Common myeloid progenitor, CD34-positive (primary cell): ENCODE measurements around the gene PPP1R9B.

ENCODE experiments used
- CTCF ChIA-PET: fragments of 350-600 bp; sonication (Branson Sonifier 250); formaldehyde crosslinking; loops from one replicate; lab custom pipeline; 2021; ENCODE audit warnings: antibody characterized with exemption; lab: Charles Lee
- POLR2A ChIA-PET: fragments of 350-600 bp; sonication (Branson Sonifier 250); formaldehyde crosslinking; loops from one replicate; lab custom pipeline; 2021; ENCODE audit warnings: antibody characterized with exemption; lab: Charles Lee
- DNase-seq, 3 donors: peaks; one replicate each; pipeline versions ENCODE4 v3.0.0 to v3.0.0-alpha.2; 2013
- H3K27ac ChIP-seq, 2 experiments: 1 replicate in 1 of 2; 2 replicates in 1 of 2; pipeline ENCODE4 v1.7.0; 2013; ENCODE audit warnings: inconsistent platforms in 2 of 2, low read length in 2 of 2, mild to moderate bottlenecking in 2 of 2, low read depth in 1 of 2, moderate library complexity in 1 of 2; ENCODE audit not compliant: severe bottlenecking in 2 of 2, insufficient read depth in 1 of 2, poor library complexity in 1 of 2
- H3K27me3 ChIP-seq, 5 experiments: replicated peaks in 2 of 5; 1 replicate in 3 of 5; 2 replicates in 2 of 5; pipeline versions ENCODE4 v1.6.1 to v1.7.0; 2013; ENCODE audit warnings: low read length in 4 of 5, mild to moderate bottlenecking in 2 of 5, moderate library complexity in 2 of 5, inconsistent platforms in 1 of 5; ENCODE audit not compliant: insufficient read depth in 5 of 5, control insufficient read depth in 4 of 5
- H3K36me3 ChIP-seq, 4 experiments: 1 replicate in 2 of 4; 2 replicates in 2 of 4; pipeline versions ENCODE4 v1.6.1 to v1.7.0; 2013; ENCODE audit warnings: low read length in 3 of 4, control low read depth in 1 of 4, mild to moderate bottlenecking in 1 of 4; ENCODE audit not compliant: control insufficient read depth in 4 of 4, insufficient read depth in 4 of 4
- H3K4me1 ChIP-seq, 4 experiments: 1 replicate in 3 of 4; 2 replicates in 1 of 4; pipeline versions ENCODE4 v1.6.1 to v1.7.1; 2013; ENCODE audit warnings: low read length in 3 of 4, mild to moderate bottlenecking in 3 of 4, control low read depth in 1 of 4, inconsistent platforms in 1 of 4, moderate library complexity in 1 of 4; ENCODE audit not compliant: control insufficient read depth in 4 of 4, insufficient read depth in 4 of 4; ENCODE audit errors: control extremely low read depth in 1 of 4
- H3K4me3 ChIP-seq, 7 experiments: 1 replicate in 4 of 7; 2 replicates in 3 of 7; pipeline versions ENCODE4 v1.5.1 to v1.7.0; 2013; ENCODE audit warnings: mild to moderate bottlenecking in 7 of 7, low read length in 6 of 7, moderate library complexity in 6 of 7, inconsistent platforms in 2 of 7, low read depth in 2 of 7, control low read depth in 1 of 7; ENCODE audit not compliant: insufficient read depth in 4 of 7, control insufficient read depth in 1 of 7; ENCODE audit errors: extremely low read depth in 1 of 7
- H3K9me3 ChIP-seq, 5 experiments: 1 replicate in 4 of 5; 2 replicates in 1 of 5; pipeline versions ENCODE4 v1.6.1 to v1.7.1; 2013; ENCODE audit warnings: low read length in 4 of 5, mild to moderate bottlenecking in 2 of 5, inconsistent platforms in 1 of 5, low read depth in 1 of 5, moderate library complexity in 1 of 5; ENCODE audit not compliant: control insufficient read depth in 4 of 5, insufficient read depth in 2 of 5; ENCODE audit errors: control extremely low read depth in 1 of 5
- WGBS: methylation state at CpG from one replicate; pipeline ENCODE4 v1.1.5; 2013; ENCODE audit not compliant: insufficient coverage; 5-methylcytosine and 5-hydroxymethylcytosine counted together

Gene PPP1R9B

DNA sequence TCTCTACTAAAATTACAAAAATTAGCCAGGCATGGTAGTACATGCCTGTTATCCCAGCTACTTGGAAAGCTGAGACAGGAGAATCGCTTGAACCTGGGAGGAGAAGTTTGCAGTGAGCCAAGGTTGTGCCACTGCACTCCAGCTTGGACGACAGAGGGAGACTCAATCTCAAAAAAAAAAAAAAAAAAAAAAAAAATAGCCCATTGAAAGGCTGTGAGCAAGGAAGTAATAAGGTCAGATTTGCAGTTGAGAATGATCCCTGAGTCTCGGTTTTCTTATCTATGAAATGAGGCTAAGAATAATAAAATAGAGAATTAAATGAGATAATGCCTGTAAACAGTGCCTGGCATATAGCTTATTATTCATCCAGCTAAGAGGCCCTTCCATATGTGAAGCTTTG, 56.7 kb downstream of the PPP1R9B start:
- Histone ChIP-seq H3K9me3 (no peaks in the 10 kb centered on the region), H3K27me3 (no peaks in the 10 kb centered on the region), H3K27ac (no peak overlapping the region), H3K4me3 (no peak overlapping the region), H3K36me3 (peaks cover 0 to 18% (median 11%) of the 10 kb centered on the region in 4 experiments), H3K4me1 (peaks cover 0 to 24% (median 19%) of the 10 kb centered on the region in 4 experiments)
- POLR2A ChIA-PET, result interaction anchor here (1.3 kb wide), 1 partner anchor 66 kb away, joined by 4 read pairs; no protein-coding TSS in a partner anchor
- DNase-seq, result no peak
- 100% methylated on average over 1 of the region's 3 CpGs for WGBS
- CTCF ChIA-PET, result interaction anchor here (0.7 to 11.8 kb wide), 29 partner anchors 10 to 385 kb away, joined by 3 to 134 read pairs (median 4); partner anchors contain the start of genes SAMD14 and SGCA

DNA sequence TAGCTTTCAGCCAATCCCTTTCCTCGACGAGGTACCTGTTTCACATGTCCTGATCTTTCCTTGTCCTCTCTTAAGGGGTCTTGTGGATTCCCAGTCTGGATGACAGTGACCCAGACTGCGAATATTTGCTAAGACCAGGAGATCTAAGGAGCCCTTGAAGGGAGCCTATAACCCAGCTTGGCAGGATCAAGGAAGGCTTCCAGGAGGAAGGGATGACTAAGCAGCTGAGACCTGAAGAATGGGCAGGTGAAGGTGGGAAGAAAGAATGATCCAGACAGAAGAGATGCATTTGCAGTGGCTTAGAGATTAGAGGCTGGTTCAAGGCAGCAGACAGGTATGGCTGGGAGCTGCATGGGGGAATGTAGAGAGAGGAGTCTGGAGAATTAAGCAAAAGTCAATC, 57.2 kb downstream of the PPP1R9B start:
- no peak for DNase-seq
- 86% methylated on average over 2 of the region's 3 CpGs for WGBS
- Histone ChIP-seq H3K36me3 (peaks cover 0 to 12% (median 8%) of the 10 kb centered on the region in 4 experiments), H3K27me3 (no peaks in the 10 kb centered on the region), H3K9me3 (no peaks in the 10 kb centered on the region), H3K27ac (no peak overlapping the region), H3K4me1 (peaks cover 0 to 24% (median 19%) of the 10 kb centered on the region in 4 experiments), H3K4me3 (no peak overlapping the region)
- ChIA-PET CTCF (interaction anchor here (1.0 to 11.8 kb wide), 10 partner anchors 11 to 386 kb away, joined by 3 to 134 read pairs (median 8); no protein-coding TSS in a partner anchor), POLR2A (no interaction called here)

DNA sequence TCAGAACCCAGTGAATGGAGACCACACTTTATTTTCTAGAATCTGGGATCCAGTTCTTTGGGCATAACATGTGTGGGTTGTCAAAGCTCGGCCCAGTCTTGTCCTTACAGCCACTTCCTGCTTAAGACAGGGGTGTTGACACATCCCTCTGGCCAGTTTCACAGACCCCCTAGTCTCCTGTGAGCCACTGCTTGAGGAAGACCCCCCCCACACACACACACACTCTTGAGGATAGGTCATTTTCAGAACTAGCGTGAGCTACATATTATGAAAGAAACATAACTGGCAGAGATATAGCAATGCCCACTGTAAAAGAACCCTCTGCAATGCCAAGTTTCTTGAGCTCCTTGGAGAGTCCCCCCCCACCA, 58.6 kb downstream of the PPP1R9B start:
- POLR2A ChIA-PET, result no interaction called here
- Histone ChIP-seq H3K27ac (no peak overlapping the region), H3K4me1 (peaks cover 0 to 22% (median 18%) of the 10 kb centered on the region in 4 experiments), H3K36me3 (no peaks in the 10 kb centered on the region), H3K27me3 (no peaks in the 10 kb centered on the region), H3K4me3 (no peak overlapping the region), H3K9me3 (no peaks in the 10 kb centered on the region)
- WGBS, result 100% methylated on average over 1 of the region's 2 CpGs
- CTCF ChIA-PET, result interaction anchor here (0.7 to 11.8 kb wide), 10 partner anchors 8 to 679 kb away, joined by 3 to 134 read pairs (median 4); no protein-coding TSS in a partner anchor
- no peak for DNase-seq

DNA sequence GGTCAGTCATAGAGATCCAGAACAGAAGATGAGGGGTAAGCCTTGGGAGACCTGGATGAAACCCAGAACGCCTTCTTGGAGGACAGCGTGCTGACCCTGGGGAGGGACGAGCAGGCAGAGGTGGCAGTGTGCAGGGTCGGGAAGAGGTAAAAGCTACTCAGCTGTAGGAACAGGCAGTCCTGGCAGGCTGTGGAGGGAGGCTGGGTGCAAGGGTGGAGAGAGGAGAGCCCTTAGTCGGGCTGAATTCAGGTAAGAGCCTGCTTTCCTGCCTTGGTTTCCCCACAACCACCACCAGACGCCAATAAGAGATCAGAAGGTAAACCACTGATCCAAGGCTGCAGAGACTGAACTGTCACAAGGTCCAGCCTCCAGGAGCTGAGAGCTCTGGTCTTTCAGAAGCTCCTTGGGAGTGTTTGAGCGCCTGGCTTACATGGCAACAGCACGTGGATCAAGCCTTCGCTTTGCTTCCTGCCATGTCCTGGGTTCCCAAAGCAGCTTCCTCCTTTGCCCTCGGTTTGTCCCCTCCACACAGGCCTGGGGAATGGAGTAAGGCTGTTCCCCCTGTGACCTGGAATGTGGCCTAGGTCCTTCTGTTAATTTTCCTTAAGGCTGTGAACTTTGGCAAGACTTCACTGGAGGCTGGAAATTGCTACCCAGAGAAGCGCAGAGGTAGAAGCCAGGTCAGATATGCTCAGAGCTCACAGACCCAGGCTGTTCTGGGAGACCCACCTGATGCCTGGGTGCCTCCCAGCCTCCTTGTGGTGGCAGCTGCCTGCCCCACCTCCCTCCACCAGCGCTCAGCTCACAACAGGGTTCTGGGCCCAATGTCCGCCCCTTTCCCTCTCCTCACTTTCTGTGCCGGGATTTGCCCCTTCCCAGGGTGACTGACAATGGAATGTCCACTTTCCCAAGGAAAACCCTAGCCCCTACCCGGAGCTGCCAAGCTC, 59.2 kb downstream of the PPP1R9B start:
- Histone ChIP-seq H3K4me3 (no peak overlapping the region), H3K9me3 (no peaks in the 10 kb centered on the region), H3K36me3 (no peaks in the 10 kb centered on the region), H3K4me1 (peaks cover 0 to 17% (median 14%) of the 10 kb centered on the region in 4 experiments), H3K27ac (no peak overlapping the region), H3K27me3 (no peaks in the 10 kb centered on the region)
- no peak for DNase-seq
- ChIA-PET POLR2A (no interaction called here), CTCF (interaction anchor here (0.7 to 11.8 kb wide), 11 partner anchors 9 to 679 kb away, joined by 3 to 134 read pairs (median 3); no protein-coding TSS in a partner anchor)
- WGBS, result 87% methylated on average over 11 of the region's 15 CpGs

DNA sequence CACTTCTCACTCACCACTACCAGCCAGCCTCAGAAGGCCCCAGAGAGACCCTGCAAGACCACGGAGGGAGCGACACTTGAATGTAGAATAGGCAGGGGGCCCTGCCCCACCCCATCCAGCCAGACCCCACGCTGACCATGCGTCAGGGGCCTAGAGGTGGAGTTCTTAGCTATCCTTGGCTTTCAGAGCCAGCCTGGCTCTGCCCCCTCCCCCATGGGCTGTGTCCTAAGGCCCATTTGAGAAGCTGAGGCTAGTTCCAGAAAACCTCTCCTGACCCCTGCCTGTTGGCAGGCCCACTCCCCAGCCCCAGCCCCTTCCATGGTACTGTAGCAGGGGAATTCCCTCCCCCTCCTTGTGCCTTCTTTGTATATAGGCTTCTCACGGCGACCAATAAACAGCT, 60.4 kb downstream of the PPP1R9B start:
- POLR2A ChIA-PET, result no interaction called here
- Histone ChIP-seq H3K9me3 (no peaks in the 10 kb centered on the region), H3K36me3 (no peaks in the 10 kb centered on the region), H3K4me3 (no peak overlapping the region), H3K4me1 (peaks cover 0 to 8% (median 6%) of the 10 kb centered on the region in 4 experiments), H3K27me3 (no peaks in the 10 kb centered on the region), H3K27ac (no peak overlapping the region)
- no peak for DNase-seq
- CTCF ChIA-PET, result interaction anchor here (0.8 to 11.8 kb wide), 3 partner anchors 24 to 232 kb away, joined by 3 to 134 read pairs (median 16); no protein-coding TSS in a partner anchor
- 88% methylated on average over 4 of the region's 6 CpGs for WGBS

GRCh38 chr17:50088952-50089825, 61.3 kb downstream of the PPP1R9B start:
- H3K27ac ChIP-seq, result no peak overlapping the region
- H3K9me3 ChIP-seq, result no peaks in the 10 kb centered on the region
- POLR2A ChIA-PET, result no interaction called here
- peaks cover 0 to 3% (median under 1%) of the 10 kb centered on the region in 4 experiments for H3K4me1 ChIP-seq
- no peaks in the 10 kb centered on the region for H3K27me3 ChIP-seq
- H3K36me3 ChIP-seq, result no peaks in the 10 kb centered on the region
- H3K4me3 ChIP-seq, result no peak overlapping the region
- CTCF ChIA-PET, result interaction anchor here (1.9 to 2.7 kb wide), 5 partner anchors 8 to 88 kb away, joined by 8 to 30 read pairs (median 12); partner anchors contain the start of gene ITGA3
- DNase-seq, result no peak
- 98% methylated on average over 24 of the region's 25 CpGs for WGBS
